ENCODE measurements around the gene WNT9B. TPM values are rescaled to one million over a fixed set of nuclear protein-coding genes. Genes with fewer than 3 reads are reported as not detected.

Gene WNT9B
- total RNA-seq, 1 experiment from 2014 or later = not detected

GRCh38 chr17:46811978-46812583, 39.3 kb upstream of the WNT9B start:
- intact Hi-C loops (cut with micrococcal nuclease; ENCODE audit: unreplicated experiment) = no loop called here
- DNase-seq (ENCODE audit: low read depth, low spot score) (no peak), ATAC-seq (no peak)
- Histone ChIP-seq H3K27me3 (ENCODE audit: control insufficient read depth, insufficient read depth, low read length) (no peaks in the 10 kb centered on the region), H3K4me1 (ENCODE audit: control insufficient read depth, insufficient read depth, low read length) (no peaks in the 10 kb centered on the region), H3K36me3 (ENCODE audit: control insufficient read depth, insufficient read depth, low read length) (no peaks in the 10 kb centered on the region), H3K9me3 (ENCODE audit: control insufficient read depth, insufficient read depth, low read depth, low read length) (no peaks in the 10 kb centered on the region), H3K27ac (ENCODE audit: low read length) (no peak overlapping the region), H3K4me3 (ENCODE audit: low read depth in 2 of 2, low read length in 2 of 2) (no peak overlapping the region)
- no TSS peak for BruUV-seq (replicated peaks)
- in situ Hi-C loops (cut with HindIII; ENCODE audit: low pct_unique_long_range_greater_than_20kb, low sequenced_read_pairs) = no loop called here
- POLR2A ChIA-PET = no interaction called here
- CTCF ChIA-PET = interaction anchor here (0.6 to 1.5 kb wide), 2 partner anchors 10 to 75 kb away, joined by 4 to 8 read pairs; no protein-coding TSS in a partner anchor
- TF ChIP-seq TCF7L2 (IDR thresholded peaks at IDR 0.05; ENCODE audit: low read depth, low read length) (no peak), POLR2AphosphoS5 (IDR thresholded peaks at IDR 0.05; ENCODE audit: low read depth, low read length) (no peak), REST (IDR thresholded peaks at IDR 0.05; ENCODE audit: insufficient read depth in 1 of 2, low read depth in 2 of 2, low read length in 1 of 2) (no peak)
- TF ChIP-seq, protein P1, sequence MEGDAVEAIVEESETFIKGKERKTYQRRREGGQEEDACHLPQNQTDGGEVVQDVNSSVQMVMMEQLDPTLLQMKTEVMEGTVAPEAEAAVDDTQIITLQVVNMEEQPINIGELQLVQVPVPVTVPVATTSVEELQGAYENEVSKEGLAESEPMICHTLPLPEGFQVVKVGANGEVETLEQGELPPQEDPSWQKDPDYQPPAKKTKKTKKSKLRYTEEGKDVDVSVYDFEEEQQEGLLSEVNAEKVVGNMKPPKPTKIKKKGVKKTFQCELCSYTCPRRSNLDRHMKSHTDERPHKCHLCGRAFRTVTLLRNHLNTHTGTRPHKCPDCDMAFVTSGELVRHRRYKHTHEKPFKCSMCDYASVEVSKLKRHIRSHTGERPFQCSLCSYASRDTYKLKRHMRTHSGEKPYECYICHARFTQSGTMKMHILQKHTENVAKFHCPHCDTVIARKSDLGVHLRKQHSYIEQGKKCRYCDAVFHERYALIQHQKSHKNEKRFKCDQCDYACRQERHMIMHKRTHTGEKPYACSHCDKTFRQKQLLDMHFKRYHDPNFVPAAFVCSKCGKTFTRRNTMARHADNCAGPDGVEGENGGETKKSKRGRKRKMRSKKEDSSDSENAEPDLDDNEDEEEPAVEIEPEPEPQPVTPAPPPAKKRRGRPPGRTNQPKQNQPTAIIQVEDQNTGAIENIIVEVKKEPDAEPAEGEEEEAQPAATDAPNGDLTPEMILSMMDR (IDR thresholded peaks at IDR 0.05) = no peak

DNA sequence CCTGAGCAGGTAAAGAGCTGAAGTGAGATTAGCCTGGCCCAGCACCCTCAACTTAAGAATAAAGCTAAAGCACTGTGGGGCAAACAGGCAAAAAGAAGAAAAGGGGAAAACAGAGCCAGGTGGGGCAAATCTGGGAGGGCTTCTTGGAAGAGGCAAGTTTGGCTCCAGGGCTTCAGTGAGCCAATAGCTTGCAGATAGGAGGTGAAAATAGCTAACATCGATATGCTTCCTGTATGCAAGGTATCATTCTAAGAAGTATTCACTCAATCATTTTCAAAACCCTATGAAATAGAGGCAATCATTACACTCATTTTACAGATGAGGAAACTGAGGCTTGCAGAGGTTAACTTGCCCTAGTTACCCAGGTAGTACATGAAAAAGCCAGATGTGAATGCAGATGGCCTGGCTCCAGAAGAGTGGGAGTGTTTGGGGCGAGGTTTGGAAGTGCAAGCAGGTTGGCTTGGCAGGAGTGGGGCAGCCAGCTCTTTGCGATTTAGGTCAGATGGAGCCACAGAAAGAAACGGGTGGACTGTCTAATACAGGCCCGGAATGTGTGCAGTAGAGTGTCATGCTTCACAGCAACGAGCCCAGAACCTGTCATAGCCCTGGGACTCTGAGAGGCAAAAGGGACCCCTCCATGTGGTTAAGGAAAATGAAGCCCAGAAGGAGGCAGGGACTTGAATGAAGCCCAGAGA, 38.6 kb upstream of the WNT9B start:
- H3K9me3 ChIP-seq (ENCODE audit: control insufficient read depth, insufficient read depth, low read depth, low read length) = no peaks in the 10 kb centered on the region
- H3K27ac ChIP-seq (ENCODE audit: low read length) = no peak overlapping the region
- no peaks in the 10 kb centered on the region for H3K27me3 ChIP-seq (ENCODE audit: control insufficient read depth, insufficient read depth, low read length)
- H3K36me3 ChIP-seq (ENCODE audit: control insufficient read depth, insufficient read depth, low read length) = no peaks in the 10 kb centered on the region
- no peak overlapping the region for H3K4me3 ChIP-seq (ENCODE audit: low read depth in 2 of 2, low read length in 2 of 2)
- no peak for ATAC-seq
- BruUV-seq (replicated peaks) = no TSS peak
- H3K4me1 ChIP-seq (ENCODE audit: control insufficient read depth, insufficient read depth, low read length) = no peaks in the 10 kb centered on the region
- TF ChIP-seq REST (IDR thresholded peaks at IDR 0.05; ENCODE audit: insufficient read depth in 1 of 2, low read depth in 2 of 2, low read length in 1 of 2) (no peak), POLR2AphosphoS5 (IDR thresholded peaks at IDR 0.05; ENCODE audit: low read depth, low read length) (no peak), TCF7L2 (IDR thresholded peaks at IDR 0.05; ENCODE audit: low read depth, low read length) (no peak), SIN3A (IDR thresholded peaks at IDR 0.05; ENCODE audit: borderline replicate concordance, insufficient read depth, low read depth, low read length) (no peak)
- TF ChIP-seq, protein P1 (IDR thresholded peaks at IDR 0.05) = no peak
- in situ Hi-C loops (cut with HindIII; ENCODE audit: low pct_unique_long_range_greater_than_20kb, low sequenced_read_pairs) = no loop called here
- POLR2A ChIA-PET = no interaction called here
- intact Hi-C loops (cut with micrococcal nuclease; ENCODE audit: unreplicated experiment) = no loop called here
- DNase-seq (ENCODE audit: low read depth, low spot score) = no peak
- CTCF ChIA-PET = interaction anchor here (0.6 to 1.5 kb wide), 2 partner anchors 9 to 76 kb away, joined by 4 to 8 read pairs; no protein-coding TSS in a partner anchor

All from Panc1 (cell line).